HG02870 (cell line): Measurements from ENCODE around the gene CTDNEP1.
"Not testable (repeated sequence)": the region's sequence is repeated elsewhere in the genome, so short reads cannot be mapped to it uniquely, and the experiment has no call there.

Source experiments
- ATAC-seq: cut with Tn5 transposase; IDR thresholded peaks from one replicate; pipeline ENCODE4 v1.9.1; 2021; ENCODE audit warnings: mild to moderate bottlenecking, moderate library complexity; ENCODE audit not compliant: unreplicated experiment

The CTDNEP1 gene

GRCh38 chr17:7249214-7249613, 2.3 kb downstream of the CTDNEP1 start:
- ATAC-seq, result no peak

- ATAC-seq, result no peak
Observed at GRCh38 chr17:7248796-7249195, 2.7 kb downstream of the CTDNEP1 start.

GRCh38 chr17:7246779-7247178, 4.8 kb downstream of the CTDNEP1 start:
- ATAC-seq, result no peak

- not testable (repeated sequence) for ATAC-seq
Observed at GRCh38 chr17:7243838-7244237, 7.7 kb downstream of the CTDNEP1 start.

GRCh38 chr17:7243453-7243729, 8.1 kb downstream of the CTDNEP1 start:
- no peak for ATAC-seq

GRCh38 chr17:7242717-7243452, 8.6 kb downstream of the CTDNEP1 start:
- peak; percentile 30 for ATAC-seq

- peak; percentile 25 for ATAC-seq
Observed at GRCh38 chr17:7241783-7242716, 9.5 kb downstream of the CTDNEP1 start, which contains the start of gene GABARAP. Gene GABARAP (minus strand): TSS chr17:7242449. CDS start chr17:7242330, 119 bp downstream.

- ATAC-seq, result no peak
Observed at GRCh38 chr17:7241090-7241733, 10.3 kb downstream of the CTDNEP1 start.

- ATAC-seq, result no peak
Observed at GRCh38 chr17:7240375-7240774, 11.2 kb downstream of the CTDNEP1 start.

GRCh38 chr17:7239091-7240027, 12.2 kb downstream of the CTDNEP1 start, which contains the start of gene PHF23:
Gene PHF23 (minus strand): TSS chr17:7239457. CDS start chr17:7239279, 178 bp downstream.
- ATAC-seq, result peak; percentile 56

GRCh38 chr17:7238420-7239090, 13.0 kb downstream of the CTDNEP1 start:
- no peak for ATAC-seq

- ATAC-seq, result no peak
Observed at GRCh38 chr17:7237761-7238419, 13.6 kb downstream of the CTDNEP1 start.

GRCh38 chr17:7237266-7237760, 14.2 kb downstream of the CTDNEP1 start:
- ATAC-seq, result no peak

GRCh38 chr17:7236808-7237207, 14.7 kb downstream of the CTDNEP1 start:
- no peak for ATAC-seq

- ATAC-seq, result no peak
Observed at GRCh38 chr17:7235693-7236665, 15.6 kb downstream of the CTDNEP1 start.

GRCh38 chr17:7234083-7234951, 17.2 kb downstream of the CTDNEP1 start, which contains the start of gene DVL2:
Gene DVL2 (minus strand): TSS chr17:7234517. CDS start chr17:7234262, 255 bp downstream.
- ATAC-seq, result peak; percentile 55

GRCh38 chr17:7233701-7234082, 17.8 kb downstream of the CTDNEP1 start:
- ATAC-seq, result no peak
